Measurements from ENCODE around the gene JADE3. TPM values are rescaled to one million over a fixed set of nuclear protein-coding genes. Genes with fewer than 3 reads are reported as not detected.

The JADE3 gene
- polyA plus RNA-seq, 6 donors from 2014 or later: 0.71 to 3.9 (median 3.4) TPM; not detected in 1

- ATAC-seq (ENCODE audit: low read depth in 2 of 2) (no peak), DNase-seq (no peak)
- peaks cover 0 to 6% (median 5%) of the 10 kb centered on the region in 3 donors for H3K4me1 Mint-ChIP-seq
- no peak overlapping the region for H3K4me3 Mint-ChIP-seq
- H3K9me3 Mint-ChIP-seq: peaks cover 0 to 10% (median 6%) of the 10 kb centered on the region in 7 donors
- peaks cover 0 to 8% (median 0%) of the 10 kb centered on the region in 3 donors for H3K27me3 Mint-ChIP-seq
- H3K27ac Mint-ChIP-seq: no peak overlapping the region
- peaks cover 3 to 11% of the 10 kb centered on the region in 2 donors for H3K36me3 Mint-ChIP-seq
Measured at GRCh38 chrX:46984705-46985104, 72.5 kb downstream of the JADE3 start.

- ATAC-seq (ENCODE audit: low read depth in 2 of 2) (no peak), DNase-seq (no peak)
- peaks cover 0 to 6% (median 5%) of the 10 kb centered on the region in 3 donors for H3K4me1 Mint-ChIP-seq
- H3K27me3 Mint-ChIP-seq: peaks cover 0 to 2% (median 0%) of the 10 kb centered on the region in 3 donors
- no peak overlapping the region for H3K27ac Mint-ChIP-seq
- no peak overlapping the region for H3K4me3 Mint-ChIP-seq
- peaks cover 1 to 20% (median 8%) of the 10 kb centered on the region in 7 donors for H3K9me3 Mint-ChIP-seq
- peaks cover 17 to 23% of the 10 kb centered on the region in 2 donors for H3K36me3 Mint-ChIP-seq
Measured at GRCh38 chrX:46989548-46989947, 77.3 kb downstream of the JADE3 start.

DNA sequence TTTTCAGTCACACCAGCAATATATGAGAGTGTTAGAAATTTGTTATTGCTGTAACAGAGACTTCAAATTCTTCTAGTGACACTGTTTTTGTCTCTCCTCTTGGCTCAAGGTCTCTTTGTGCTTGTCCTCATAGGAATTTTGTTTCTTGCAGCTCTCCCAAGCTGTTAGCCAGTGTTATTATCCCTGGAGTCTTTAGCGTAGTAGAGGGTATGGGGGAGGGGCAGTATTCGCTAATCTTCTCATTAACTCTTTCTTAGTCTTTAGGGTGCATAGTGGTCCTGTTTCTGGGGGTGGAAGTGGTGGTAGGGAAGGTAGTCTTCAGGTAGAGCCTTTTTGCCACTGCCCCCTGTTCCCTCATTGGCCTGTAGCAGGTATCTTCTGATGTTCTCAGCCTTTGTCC is 79.4 kb downstream of the JADE3 start:
- H3K36me3 Mint-ChIP-seq: peaks cover 15 to 17% of the 10 kb centered on the region in 2 donors
- DNase-seq: no peak
- H3K4me1 Mint-ChIP-seq: peaks cover 0 to 6% (median 5%) of the 10 kb centered on the region in 3 donors
- H3K4me3 Mint-ChIP-seq: no peak overlapping the region
- ATAC-seq (ENCODE audit: low read depth in 2 of 2): no peak
- no peaks in the 10 kb centered on the region for H3K27me3 Mint-ChIP-seq
- H3K27ac Mint-ChIP-seq: peak overlapping the region in 1 of 6 donors; percentile 30
- H3K9me3 Mint-ChIP-seq: peaks cover 1 to 20% (median 8%) of the 10 kb centered on the region in 7 donors

DNA sequence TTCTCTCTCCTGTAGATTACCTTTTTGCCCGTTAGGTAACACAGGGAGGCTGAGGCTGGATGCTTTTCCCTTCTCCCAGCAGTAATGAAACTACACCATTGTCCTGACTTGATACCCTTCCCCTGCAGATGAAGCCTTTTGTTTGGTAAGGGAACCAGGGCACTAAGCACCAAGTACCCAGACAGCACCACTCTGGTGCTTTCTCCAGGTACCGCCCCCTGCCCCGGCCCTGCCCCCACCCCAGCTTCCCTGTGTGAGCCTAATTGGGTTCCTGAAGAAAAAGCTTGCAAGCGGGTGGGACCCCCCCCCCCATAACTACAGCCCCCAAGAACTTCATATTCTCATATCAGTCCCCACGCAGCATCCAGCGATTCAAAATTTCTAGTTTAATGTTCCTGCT is 79.8 kb downstream of the JADE3 start:
- H3K4me1 Mint-ChIP-seq: peaks cover 0 to 6% (median 5%) of the 10 kb centered on the region in 3 donors
- H3K36me3 Mint-ChIP-seq: peaks cover 15 to 17% of the 10 kb centered on the region in 2 donors
- H3K27me3 Mint-ChIP-seq: no peaks in the 10 kb centered on the region
- no peak for ATAC-seq (ENCODE audit: low read depth in 2 of 2)
- no peak overlapping the region for H3K4me3 Mint-ChIP-seq
- H3K9me3 Mint-ChIP-seq: peaks cover 1 to 20% (median 8%) of the 10 kb centered on the region in 7 donors
- DNase-seq: no peak
- H3K27ac Mint-ChIP-seq: peak overlapping the region in 1 of 6 donors; percentile 30

DNA sequence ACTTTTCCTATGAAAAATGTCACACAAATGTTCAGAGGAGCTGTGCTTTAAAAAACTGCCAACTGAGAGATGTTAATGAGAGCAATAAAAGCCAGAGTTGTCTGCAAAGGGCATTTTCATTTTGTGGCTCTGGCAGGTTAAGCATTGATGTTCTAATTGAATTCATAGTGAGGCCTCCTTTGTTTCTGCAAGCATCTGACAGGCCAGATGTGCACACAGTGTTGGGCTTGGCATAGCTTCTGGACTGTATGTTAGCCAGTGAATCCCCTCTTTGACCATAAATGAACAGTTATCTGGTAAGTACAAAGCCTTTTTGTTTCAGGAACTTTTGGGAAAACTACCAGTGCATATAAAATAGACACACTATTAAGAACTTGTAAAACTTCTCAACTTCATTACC is 81.9 kb downstream of the JADE3 start:
- Mint-ChIP-seq H3K9me3 (peaks cover 1 to 19% (median 11%) of the 10 kb centered on the region in 7 donors), H3K4me3 (no peak overlapping the region), H3K27me3 (no peaks in the 10 kb centered on the region), H3K4me1 (no peaks in the 10 kb centered on the region), H3K27ac (peak overlapping the region in 1 of 6 donors; percentile 22), H3K36me3 (peaks cover 15 to 17% of the 10 kb centered on the region in 2 donors)
- ATAC-seq (ENCODE audit: low read depth in 2 of 2): no peak
- DNase-seq: no peak

DNA sequence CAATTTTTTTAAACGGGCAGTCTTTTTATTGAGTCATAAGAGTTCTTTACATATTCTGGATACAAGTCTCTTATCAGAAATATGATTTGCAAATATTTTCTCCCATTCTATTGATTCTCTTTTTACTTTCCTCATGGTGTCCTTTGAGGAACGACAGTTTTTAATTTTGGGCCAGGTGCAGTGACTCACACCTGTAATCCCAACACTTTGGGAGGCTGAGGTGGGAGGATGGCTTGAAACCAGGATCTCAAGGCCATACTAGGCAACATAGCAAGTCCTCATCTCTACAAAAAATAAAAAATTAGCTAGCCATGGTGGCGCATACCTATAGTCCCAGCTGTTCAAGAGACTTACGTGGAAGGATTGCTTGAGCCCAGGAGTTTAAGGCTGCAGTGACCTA is 99.9 kb downstream of the JADE3 start:
- ATAC-seq (ENCODE audit: low read depth in 2 of 2) (no peak), DNase-seq (no peak)
- no peak overlapping the region for H3K4me3 Mint-ChIP-seq
- no peak overlapping the region for H3K27ac Mint-ChIP-seq
- H3K27me3 Mint-ChIP-seq: no peaks in the 10 kb centered on the region
- peaks cover 0 to 10% (median 3%) of the 10 kb centered on the region in 7 donors for H3K9me3 Mint-ChIP-seq
- peaks cover 1 to 4% of the 10 kb centered on the region in 2 donors for H3K36me3 Mint-ChIP-seq
- H3K4me1 Mint-ChIP-seq: no peaks in the 10 kb centered on the region

- Mint-ChIP-seq H3K4me1 (peaks cover 0 to 7% (median 4%) of the 10 kb centered on the region in 3 donors), H3K27ac (no peak overlapping the region), H3K27me3 (peaks cover 0 to 8% (median 0%) of the 10 kb centered on the region in 3 donors), H3K4me3 (no peak overlapping the region), H3K36me3 (no peaks in the 10 kb centered on the region), H3K9me3 (no peaks in the 10 kb centered on the region)
- ATAC-seq (ENCODE audit: low read depth in 2 of 2) (peak in 1 of 2 donors; percentile 37), DNase-seq (no peak)
Measured at GRCh38 chrX:47026198-47026597, 114.0 kb downstream of the JADE3 start.

DNA sequence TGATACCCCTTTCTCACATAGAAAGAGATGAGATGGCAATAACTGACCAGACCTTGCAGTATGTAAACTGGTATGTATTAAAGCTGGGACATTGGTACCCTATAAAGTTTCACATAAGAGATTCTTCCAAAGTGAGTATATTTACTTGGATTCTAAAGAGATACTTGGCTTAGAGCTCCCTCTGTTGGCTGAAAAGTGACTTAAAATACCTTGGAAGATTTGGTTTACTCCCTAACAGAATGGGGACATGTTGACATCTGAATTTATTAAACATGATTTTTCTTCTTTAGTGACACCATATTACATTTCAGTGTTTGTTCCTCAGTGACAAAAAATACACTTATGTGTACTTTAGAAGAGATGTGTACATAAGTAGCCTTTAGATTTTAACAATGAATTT is 118.1 kb downstream of the JADE3 start:
- Mint-ChIP-seq H3K27ac (no peak overlapping the region), H3K9me3 (no peaks in the 10 kb centered on the region), H3K36me3 (peaks cover 0 to 6% of the 10 kb centered on the region in 2 donors), H3K27me3 (peaks cover 0 to 8% (median 0%) of the 10 kb centered on the region in 3 donors), H3K4me3 (no peak overlapping the region), H3K4me1 (peaks cover 0 to 7% (median 4%) of the 10 kb centered on the region in 3 donors)
- peak in 1 of 2 donors; percentile 30 for ATAC-seq (ENCODE audit: low read depth in 2 of 2)
- peak; percentile 34 for DNase-seq

DNA sequence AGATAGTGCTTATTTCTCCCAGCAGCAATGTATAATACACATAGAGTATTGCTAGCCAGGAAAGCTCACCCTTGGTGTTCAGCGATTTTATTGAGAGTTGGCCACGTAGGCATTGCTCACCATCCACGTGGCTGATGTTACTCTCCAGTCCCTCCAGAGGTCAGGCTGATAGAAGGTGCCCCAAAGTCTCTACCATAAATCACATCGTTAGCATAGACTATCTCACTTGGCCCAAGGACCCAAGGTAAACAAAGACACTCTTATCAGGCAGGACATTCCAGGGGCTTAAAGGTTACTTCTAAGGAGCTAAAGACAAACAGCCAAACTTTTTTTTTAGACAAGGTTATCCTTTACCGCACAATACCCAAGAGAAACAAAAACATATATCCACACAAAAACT is 135.8 kb downstream of the JADE3 start:
- no peak overlapping the region for H3K4me3 Mint-ChIP-seq
- no peaks in the 10 kb centered on the region for H3K27me3 Mint-ChIP-seq
- H3K4me1 Mint-ChIP-seq: no peaks in the 10 kb centered on the region
- DNase-seq: no peak
- ATAC-seq (ENCODE audit: low read depth in 2 of 2): no peak
- H3K9me3 Mint-ChIP-seq: peaks cover 4 to 18% (median 11%) of the 10 kb centered on the region in 7 donors
- peaks cover 7 to 13% of the 10 kb centered on the region in 2 donors for H3K36me3 Mint-ChIP-seq
- no peak overlapping the region for H3K27ac Mint-ChIP-seq

GRCh38 chrX:47059142-47059874 is 147.1 kb downstream of the JADE3 start:
- Mint-ChIP-seq H3K9me3 (no peaks in the 10 kb centered on the region), H3K36me3 (no peaks in the 10 kb centered on the region), H3K4me3 (no peak overlapping the region), H3K27me3 (no peaks in the 10 kb centered on the region), H3K27ac (no peak overlapping the region), H3K4me1 (no peaks in the 10 kb centered on the region)
- DNase-seq: no peak
- no peak for ATAC-seq (ENCODE audit: low read depth in 2 of 2)

GRCh38 chrX:47060708-47061107 is 148.5 kb downstream of the JADE3 start:
- H3K4me1 Mint-ChIP-seq: no peaks in the 10 kb centered on the region
- ATAC-seq (ENCODE audit: low read depth in 2 of 2): no peak

GRCh38 chrX:47061238-47061919 is 149.2 kb downstream of the JADE3 start:
- H3K27me3 Mint-ChIP-seq: no peaks in the 10 kb centered on the region

More at GRCh38 chrX:47060708-47061107, 148.5 kb downstream of the JADE3 start:
- Mint-ChIP-seq H3K27ac (no peak overlapping the region), H3K36me3 (no peaks in the 10 kb centered on the region), H3K4me3 (no peak overlapping the region), H3K9me3 (no peaks in the 10 kb centered on the region), H3K27me3 (no peaks in the 10 kb centered on the region)
- DNase-seq: no peak

DNA sequence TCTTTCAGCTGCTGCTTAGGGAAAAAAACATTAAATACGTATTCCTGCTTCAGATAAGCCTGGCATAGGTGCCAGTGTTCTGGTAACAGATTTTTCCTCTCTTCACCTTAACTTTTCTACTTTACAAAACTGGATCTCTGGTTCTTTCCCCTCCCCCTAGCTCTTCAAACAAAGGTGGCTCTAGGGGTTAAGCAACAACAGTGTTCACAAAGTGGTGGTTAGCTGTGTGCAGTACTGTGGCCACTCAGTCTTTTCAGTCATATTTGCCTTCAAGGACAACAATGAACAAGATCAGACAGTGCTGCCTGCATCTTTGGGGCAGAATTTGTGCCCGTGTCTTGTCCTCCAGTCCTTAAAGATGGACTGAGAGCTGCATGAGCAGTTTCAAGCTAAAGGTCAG is 151.0 kb downstream of the JADE3 start:
- Mint-ChIP-seq H3K27me3 (no peaks in the 10 kb centered on the region), H3K9me3 (no peaks in the 10 kb centered on the region)
- no peak for ATAC-seq (ENCODE audit: low read depth in 2 of 2)

More at GRCh38 chrX:47061238-47061919, 149.2 kb downstream of the JADE3 start:
- no peaks in the 10 kb centered on the region for H3K36me3 Mint-ChIP-seq
- no peak overlapping the region for H3K4me3 Mint-ChIP-seq
- H3K4me1 Mint-ChIP-seq: no peaks in the 10 kb centered on the region
- no peak for DNase-seq
- no peaks in the 10 kb centered on the region for H3K9me3 Mint-ChIP-seq
- H3K27ac Mint-ChIP-seq: peak overlapping the region in 1 of 6 donors; percentile 39
- ATAC-seq (ENCODE audit: low read depth in 2 of 2): no peak

DNA sequence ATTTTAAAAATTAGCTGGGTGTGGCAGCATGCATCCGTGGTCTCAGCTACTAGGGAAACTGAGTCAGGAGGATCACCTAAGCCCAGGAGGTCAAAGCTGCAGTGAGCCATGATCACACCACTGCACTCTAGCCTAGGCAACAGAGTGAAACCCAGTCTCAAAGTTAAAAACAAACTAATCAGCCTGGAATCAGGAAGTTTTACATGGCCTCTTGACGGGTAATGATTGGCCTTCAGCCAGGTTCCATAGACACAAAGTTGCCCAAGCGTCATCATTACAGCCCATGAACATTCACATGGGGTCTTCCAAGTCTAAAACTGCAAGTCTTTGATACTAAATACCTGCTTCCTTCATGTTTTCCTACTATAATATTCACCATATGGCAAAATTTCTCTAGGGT is 156.0 kb downstream of the JADE3 start:
- no peaks in the 10 kb centered on the region for H3K4me1 Mint-ChIP-seq
- no peak overlapping the region for H3K4me3 Mint-ChIP-seq
- H3K27ac Mint-ChIP-seq: no peak overlapping the region
- H3K27me3 Mint-ChIP-seq: no peaks in the 10 kb centered on the region
- H3K36me3 Mint-ChIP-seq: no peaks in the 10 kb centered on the region
- ATAC-seq (ENCODE audit: low read depth in 2 of 2) (no peak), DNase-seq (no peak)
- no peaks in the 10 kb centered on the region for H3K9me3 Mint-ChIP-seq

More for the DNA sequence above, 151.0 kb downstream of the JADE3 start:
- H3K27ac Mint-ChIP-seq: no peak overlapping the region
- H3K4me1 Mint-ChIP-seq: no peaks in the 10 kb centered on the region
- DNase-seq: no peak
- no peak overlapping the region for H3K4me3 Mint-ChIP-seq
- no peaks in the 10 kb centered on the region for H3K36me3 Mint-ChIP-seq

Measured in naive B cell (primary cell).